ENCODE measurements around the gene ECM2. TPM values are rescaled to one million over a fixed set of nuclear protein-coding genes. Genes with fewer than 3 reads are reported as not detected.

Gene ECM2
- total and polyA plus RNA-seq, 2 experiments from 2014 or later = 4.0 to 20.8 TPM

DNA sequence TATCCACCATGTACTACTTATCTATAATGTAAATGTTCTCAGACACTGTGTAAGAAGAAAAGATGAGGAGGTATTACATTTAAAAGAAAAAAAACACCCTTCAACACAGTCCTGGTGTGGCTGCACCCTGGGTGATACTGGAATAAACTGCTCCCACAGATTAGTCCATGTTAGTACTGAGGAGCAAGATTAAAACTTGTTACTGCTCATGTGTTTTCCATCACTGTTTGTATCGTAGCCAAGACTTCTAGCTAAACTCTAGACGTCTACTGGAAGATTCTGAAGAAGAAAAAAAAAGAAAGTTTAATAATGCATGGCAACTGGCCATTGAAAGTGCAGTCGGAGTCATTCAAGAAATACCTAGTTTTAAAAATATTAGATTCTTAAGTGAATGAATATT, 53.5 kb downstream of the ECM2 start, which contains the start of gene ASPN:
TSS of gene ASPN (minus strand) at position 178 of the 400 bp plus-strand sequence.
- Histone ChIP-seq H3K27ac (peak within 1 kb of the TSS; percentile 82), H4K20me1 (ENCODE audit: insufficient read depth, poor library complexity, severe bottlenecking) (no peaks in the 10 kb centered on the region), H3K9me2 (replicated peaks; ENCODE audit: insufficient read depth) (no peaks in the 10 kb centered on the region), H2AFZ (no peak within 1 kb of the TSS), H3K36me3 (replicated peaks; ENCODE audit: insufficient read depth, low read depth) (no peaks in the 10 kb centered on the region), H3K4me3 (no peak within 1 kb of the TSS), H3K27me3 (no peaks in the 10 kb centered on the region), H3K4me1 (ENCODE audit: insufficient read depth) (peaks cover 12% of the 10 kb centered on the region), H3K4me2 (peak within 1 kb of the TSS; percentile 16), H3K9me3 (ENCODE audit: low read depth) (no peaks in the 10 kb centered on the region), H3K79me2 (no peaks in the 10 kb centered on the region)
- TF ChIP-seq, protein P1, sequence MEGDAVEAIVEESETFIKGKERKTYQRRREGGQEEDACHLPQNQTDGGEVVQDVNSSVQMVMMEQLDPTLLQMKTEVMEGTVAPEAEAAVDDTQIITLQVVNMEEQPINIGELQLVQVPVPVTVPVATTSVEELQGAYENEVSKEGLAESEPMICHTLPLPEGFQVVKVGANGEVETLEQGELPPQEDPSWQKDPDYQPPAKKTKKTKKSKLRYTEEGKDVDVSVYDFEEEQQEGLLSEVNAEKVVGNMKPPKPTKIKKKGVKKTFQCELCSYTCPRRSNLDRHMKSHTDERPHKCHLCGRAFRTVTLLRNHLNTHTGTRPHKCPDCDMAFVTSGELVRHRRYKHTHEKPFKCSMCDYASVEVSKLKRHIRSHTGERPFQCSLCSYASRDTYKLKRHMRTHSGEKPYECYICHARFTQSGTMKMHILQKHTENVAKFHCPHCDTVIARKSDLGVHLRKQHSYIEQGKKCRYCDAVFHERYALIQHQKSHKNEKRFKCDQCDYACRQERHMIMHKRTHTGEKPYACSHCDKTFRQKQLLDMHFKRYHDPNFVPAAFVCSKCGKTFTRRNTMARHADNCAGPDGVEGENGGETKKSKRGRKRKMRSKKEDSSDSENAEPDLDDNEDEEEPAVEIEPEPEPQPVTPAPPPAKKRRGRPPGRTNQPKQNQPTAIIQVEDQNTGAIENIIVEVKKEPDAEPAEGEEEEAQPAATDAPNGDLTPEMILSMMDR (IDR thresholded peaks at IDR 0.05; ENCODE audit: poor library complexity) = no peak
- WGBS (ENCODE audit: low lambda C conversion rate, missing lambda C conversion rate) = 58% methylated on average over 3 of the region's 3 CpGs
- DNase-seq (ENCODE audit: low spot score) = peak; percentile 32

DNA sequence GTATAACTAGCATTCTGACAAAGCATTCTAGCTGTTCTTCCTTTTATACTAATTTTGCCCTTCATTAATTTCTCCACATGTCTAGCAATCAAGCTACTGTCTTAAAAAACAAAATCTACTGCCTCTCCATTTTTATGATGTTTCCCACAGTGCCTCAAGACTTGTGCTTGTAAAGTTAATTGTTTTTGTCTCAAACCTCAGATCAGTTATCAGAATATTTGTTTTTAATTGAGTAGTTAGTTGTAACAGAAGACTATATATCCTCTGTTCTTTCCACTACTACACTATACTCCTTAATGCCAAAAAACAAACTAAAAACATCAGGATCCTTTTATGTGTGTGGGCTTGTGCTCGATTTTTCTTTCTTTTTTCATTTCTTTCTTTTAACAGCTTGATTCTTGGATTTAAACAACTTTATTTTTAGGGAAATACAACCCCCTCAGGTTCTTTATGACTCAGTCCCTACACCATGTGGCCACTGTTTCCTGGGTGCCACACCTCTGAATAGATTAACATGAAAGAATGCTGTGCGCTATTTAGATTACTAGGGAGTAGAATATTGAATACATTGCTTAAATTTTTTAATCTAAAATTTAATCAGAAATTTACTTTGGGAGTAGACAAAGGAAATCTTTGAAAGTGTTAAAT, 54.7 kb downstream of the ECM2 start:
- H2AFZ ChIP-seq = no peak overlapping the region
- no peaks in the 10 kb centered on the region for H3K36me3 ChIP-seq (replicated peaks; ENCODE audit: insufficient read depth, low read depth)
- peaks cover 12% of the 10 kb centered on the region for H3K4me1 ChIP-seq (ENCODE audit: insufficient read depth)
- H3K27ac ChIP-seq = peak overlapping the region; percentile 82
- 63% methylated on average over 2 of the region's 2 CpGs for WGBS (ENCODE audit: low lambda C conversion rate, missing lambda C conversion rate)
- no peak for DNase-seq (ENCODE audit: low spot score)
- peak overlapping the region; percentile 16 for H3K4me2 ChIP-seq
- no peaks in the 10 kb centered on the region for H3K9me3 ChIP-seq (ENCODE audit: low read depth)
- H3K27me3 ChIP-seq = no peaks in the 10 kb centered on the region
- no peaks in the 10 kb centered on the region for H3K9me2 ChIP-seq (replicated peaks; ENCODE audit: insufficient read depth)
- H4K20me1 ChIP-seq (ENCODE audit: insufficient read depth, poor library complexity, severe bottlenecking) = no peaks in the 10 kb centered on the region
- no peak overlapping the region for H3K4me3 ChIP-seq
- no peak for TF ChIP-seq EZH2phosphoT487 (IDR thresholded peaks at IDR 0.05; ENCODE audit: low read depth, severe bottlenecking, unreplicated experiment)
- H3K79me2 ChIP-seq = no peaks in the 10 kb centered on the region

DNA sequence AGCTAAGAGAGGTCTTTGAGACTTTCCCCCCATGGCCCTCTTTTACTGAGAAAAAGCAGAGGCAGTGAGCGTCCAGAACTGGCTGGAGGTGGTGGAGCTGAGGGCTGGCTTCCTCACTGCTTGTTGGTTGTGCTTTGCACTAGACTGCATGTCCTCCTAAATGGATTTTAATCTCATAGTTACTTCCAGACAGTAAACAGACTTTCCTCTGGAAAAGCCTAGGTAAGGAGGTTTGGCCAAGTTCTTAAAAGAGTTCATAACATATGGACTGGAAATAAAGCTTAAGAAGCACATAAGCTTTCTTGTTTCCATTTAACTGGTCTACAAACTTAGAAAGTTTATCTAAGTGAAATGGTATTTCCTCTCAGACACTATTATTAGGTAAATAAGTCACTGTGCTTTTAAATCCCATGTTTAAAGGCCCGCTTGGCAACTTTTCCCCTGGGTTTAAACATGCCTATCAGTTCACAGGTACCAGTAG, 55.5 kb downstream of the ECM2 start:
- H3K27me3 ChIP-seq = no peaks in the 10 kb centered on the region
- TF ChIP-seq, protein P1 (IDR thresholded peaks at IDR 0.05; ENCODE audit: poor library complexity) = no peak
- TF ChIP-seq EZH2 (IDR thresholded peaks at IDR 0.05; ENCODE audit: borderline replicate concordance) (no peak), EZH2phosphoT487 (IDR thresholded peaks at IDR 0.05; ENCODE audit: low read depth, severe bottlenecking, unreplicated experiment) (peak; percentile 54)
- peak overlapping the region; percentile 82 for H3K27ac ChIP-seq
- no peaks in the 10 kb centered on the region for H3K79me2 ChIP-seq
- no peaks in the 10 kb centered on the region for H3K9me3 ChIP-seq (ENCODE audit: low read depth)
- 41% methylated on average over 2 of the region's 2 CpGs for WGBS (ENCODE audit: low lambda C conversion rate, missing lambda C conversion rate)
- H3K9me2 ChIP-seq (replicated peaks; ENCODE audit: insufficient read depth) = no peaks in the 10 kb centered on the region
- DNase-seq (ENCODE audit: low spot score) = peak; percentile 46
- peak overlapping the region; percentile 42 for H3K4me2 ChIP-seq
- no peaks in the 10 kb centered on the region for H3K36me3 ChIP-seq (replicated peaks; ENCODE audit: insufficient read depth, low read depth)
- H4K20me1 ChIP-seq (ENCODE audit: insufficient read depth, poor library complexity, severe bottlenecking) = no peaks in the 10 kb centered on the region
- peaks cover 12% of the 10 kb centered on the region for H3K4me1 ChIP-seq (ENCODE audit: insufficient read depth)
- H3K4me3 ChIP-seq = no peak overlapping the region
- no peak overlapping the region for H2AFZ ChIP-seq

DNA sequence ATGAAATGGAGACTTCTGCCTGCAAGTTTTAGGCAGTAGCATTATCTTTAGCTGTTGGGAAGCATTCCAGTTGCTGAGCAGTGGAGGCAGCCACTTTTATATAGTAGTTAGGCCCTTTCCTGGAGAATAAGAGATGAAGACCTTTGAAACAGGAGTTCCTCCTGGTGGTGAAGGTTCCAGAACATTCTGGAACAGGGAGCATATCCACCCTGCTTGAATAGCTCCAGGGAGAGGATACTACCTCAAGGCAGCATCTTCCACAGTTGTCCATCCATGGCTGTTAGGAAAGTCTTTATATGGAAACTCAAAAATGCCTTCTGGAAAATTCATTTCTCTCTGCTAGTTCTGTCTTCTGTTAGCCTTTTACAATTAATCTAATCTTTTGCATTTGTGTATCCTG, 56.4 kb downstream of the ECM2 start:
- no peaks in the 10 kb centered on the region for H3K9me3 ChIP-seq (ENCODE audit: low read depth)
- peaks cover 12% of the 10 kb centered on the region for H3K4me1 ChIP-seq (ENCODE audit: insufficient read depth)
- no peak overlapping the region for H3K4me3 ChIP-seq
- DNase-seq (ENCODE audit: low spot score) = no peak
- H4K20me1 ChIP-seq (ENCODE audit: insufficient read depth, poor library complexity, severe bottlenecking) = no peaks in the 10 kb centered on the region
- H2AFZ ChIP-seq = no peak overlapping the region
- no peaks in the 10 kb centered on the region for H3K36me3 ChIP-seq (replicated peaks; ENCODE audit: insufficient read depth, low read depth)
- TF ChIP-seq EZH2phosphoT487 (IDR thresholded peaks at IDR 0.05; ENCODE audit: low read depth, severe bottlenecking, unreplicated experiment) = no peak
- TF ChIP-seq, protein P1 (IDR thresholded peaks at IDR 0.05; ENCODE audit: poor library complexity) = no peak
- no peak for TF ChIP-seq EZH2 (IDR thresholded peaks at IDR 0.05; ENCODE audit: borderline replicate concordance)
- H3K4me2 ChIP-seq = peak overlapping the region; percentile 42
- H3K27ac ChIP-seq = peak overlapping the region; percentile 82
- no peaks in the 10 kb centered on the region for H3K27me3 ChIP-seq
- H3K9me2 ChIP-seq (replicated peaks; ENCODE audit: insufficient read depth) = no peaks in the 10 kb centered on the region
- H3K79me2 ChIP-seq = no peaks in the 10 kb centered on the region
